NCI-H2196 (cell line): ENCODE measurements around the gene FAM72B.
"Not testable (repeated sequence)": the region's sequence is repeated elsewhere in the genome, so short reads cannot be mapped to it uniquely, and the experiment has no call there.

ENCODE experiments used
- DNase-seq: peaks from one replicate; lab custom pipeline; 2025; ENCODE audit not compliant: unreplicated experiment; lab: John Stamatoyannopoulos, UW

The FAM72B gene

GRCh38 chr1:121156958-121157603 lies 27.1 kb downstream of the FAM72B start:
- DNase-seq = not testable (repeated sequence)

DNA sequence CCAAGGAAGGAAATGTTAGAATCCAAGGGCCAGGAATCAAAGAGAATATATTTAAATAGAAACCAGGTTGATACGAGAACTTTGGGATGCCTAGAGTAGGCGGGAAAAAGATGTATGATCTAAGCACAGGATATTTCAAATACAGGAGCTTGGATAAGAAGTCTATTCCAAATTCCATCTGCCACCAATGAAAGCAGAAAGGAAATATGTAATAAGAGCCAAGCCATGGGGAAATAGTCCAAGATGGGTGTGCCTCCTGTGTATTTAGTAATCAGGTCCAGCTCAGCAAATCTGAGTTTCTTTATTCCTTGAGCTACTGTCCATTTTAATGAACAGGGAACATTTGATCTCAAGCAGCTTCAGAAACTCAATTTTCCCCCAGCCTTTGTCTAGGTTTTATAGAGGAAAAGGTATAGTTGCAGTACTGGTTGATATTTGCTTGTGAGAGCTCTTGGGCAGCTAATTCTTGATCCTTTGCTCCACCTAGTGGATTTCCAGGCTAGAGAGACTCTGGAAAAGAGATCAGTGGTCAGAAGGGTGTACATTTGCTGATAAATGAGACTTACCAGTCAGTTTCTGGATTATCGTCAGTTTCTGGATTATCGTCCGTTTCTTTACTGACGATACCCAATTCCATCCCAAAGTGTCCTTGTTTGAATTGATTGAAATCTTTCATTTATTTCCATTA lies 28.3 kb downstream of the FAM72B start:
- DNase-seq = peak; percentile 3

GRCh38 chr1:121154811-121155210 lies 29.3 kb downstream of the FAM72B start:
- DNase-seq = not testable (repeated sequence)

- DNase-seq = not testable (repeated sequence)
Observed at GRCh38 chr1:121152788-121153187, 31.4 kb downstream of the FAM72B start.

- DNase-seq = not testable (repeated sequence)
Observed at GRCh38 chr1:121151294-121151693, 32.8 kb downstream of the FAM72B start.

DNA sequence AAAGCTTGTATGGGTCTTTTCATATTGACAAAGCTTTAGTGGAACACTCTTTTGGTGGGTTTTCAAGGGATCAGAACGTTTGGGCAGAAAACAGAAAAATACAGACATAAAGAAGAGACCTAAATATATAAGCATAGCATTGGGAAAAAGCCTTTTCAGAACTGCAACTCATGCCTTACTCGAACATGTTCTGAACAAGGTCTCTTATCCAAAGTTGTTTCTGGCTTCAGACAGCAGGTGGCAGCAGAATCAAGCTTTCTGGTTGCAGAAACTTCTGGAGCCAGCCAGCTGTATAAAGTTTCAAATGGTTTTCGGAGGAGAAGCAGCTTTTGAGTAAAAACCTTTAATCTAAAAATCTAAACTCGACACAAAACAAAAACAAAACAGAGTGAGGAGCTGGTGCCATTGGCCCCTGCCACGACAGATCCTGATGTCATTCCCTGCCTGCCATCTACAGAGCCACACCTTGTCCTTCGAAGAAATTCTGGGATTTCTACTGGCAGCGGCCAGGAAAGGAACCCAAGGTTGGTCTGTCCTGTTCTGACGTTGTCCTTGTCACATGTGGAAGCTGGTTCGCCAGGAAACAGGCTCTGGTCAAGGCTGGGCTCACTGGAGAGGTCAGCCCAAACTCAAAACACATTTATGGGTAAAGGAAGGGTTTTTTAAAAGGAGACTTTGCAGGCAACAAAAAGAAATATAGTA lies 35.5 kb downstream of the FAM72B start:
- DNase-seq = not testable (repeated sequence)

DNA sequence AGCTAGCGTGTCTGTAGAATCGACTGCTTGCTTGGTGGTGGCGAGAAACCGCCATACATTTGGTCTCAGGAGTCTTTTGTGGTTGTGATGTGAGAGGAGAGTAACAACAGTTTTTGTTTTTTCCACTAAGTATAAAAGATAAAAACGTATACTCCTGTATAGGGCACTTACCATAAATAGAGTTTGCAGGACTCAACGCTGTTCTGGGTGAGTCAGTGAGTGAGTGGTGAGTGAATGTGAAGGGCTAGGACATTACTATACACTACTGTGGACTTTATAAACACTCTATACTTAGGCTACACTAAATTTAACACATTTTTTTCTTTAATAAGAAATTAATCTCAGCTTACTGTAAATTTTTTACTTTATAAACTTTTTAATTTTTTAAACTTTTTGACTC lies 43.7 kb downstream of the FAM72B start:
- not testable (repeated sequence) for DNase-seq

DNA sequence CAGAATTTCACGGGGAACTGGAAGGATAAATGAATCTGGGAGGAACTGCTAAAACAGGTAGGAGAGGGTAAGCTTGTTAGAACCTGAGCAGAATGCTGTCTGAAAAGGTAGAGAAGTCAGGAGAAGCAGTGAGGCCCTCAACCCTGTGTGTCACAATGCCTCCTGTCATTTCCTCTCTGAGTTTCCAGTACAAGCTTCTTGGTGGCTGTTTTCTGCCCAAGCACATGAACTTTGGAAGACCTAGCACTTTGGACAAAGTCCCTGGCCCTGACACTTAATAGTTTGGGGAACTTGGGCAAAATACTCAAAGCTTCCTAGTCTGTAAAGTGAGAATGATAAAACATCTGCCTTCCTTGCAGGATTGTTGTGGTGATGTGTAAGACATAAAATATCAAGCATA lies 52.6 kb downstream of the FAM72B start:
- DNase-seq = not testable (repeated sequence)

DNA sequence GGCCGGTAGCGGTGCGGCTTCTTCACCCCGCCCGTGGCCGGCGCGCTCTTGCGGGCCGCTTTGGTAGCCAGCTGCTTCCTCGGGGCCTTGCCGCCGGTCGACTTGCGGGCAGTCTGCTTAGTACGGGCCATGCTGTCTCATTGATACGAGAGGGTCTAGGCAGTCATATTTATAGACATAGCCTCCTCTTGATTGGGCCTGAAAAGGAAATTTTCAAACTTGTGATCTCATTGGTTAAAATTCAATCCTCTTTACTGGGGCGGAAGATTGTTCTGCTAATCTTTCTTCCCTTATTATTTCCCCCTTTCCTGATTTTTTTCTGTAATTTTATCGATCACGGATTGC lies 65.7 kb downstream of the FAM72B start:
- DNase-seq = not testable (repeated sequence)
